Measurements from ENCODE around the gene MYLK. TPM values are rescaled to one million over a fixed set of nuclear protein-coding genes. Genes with fewer than 3 reads are reported as not detected.

Gene MYLK
- total RNA-seq, 2 donors from 2014 or later: 4.7 to 6.6 TPM

DNA sequence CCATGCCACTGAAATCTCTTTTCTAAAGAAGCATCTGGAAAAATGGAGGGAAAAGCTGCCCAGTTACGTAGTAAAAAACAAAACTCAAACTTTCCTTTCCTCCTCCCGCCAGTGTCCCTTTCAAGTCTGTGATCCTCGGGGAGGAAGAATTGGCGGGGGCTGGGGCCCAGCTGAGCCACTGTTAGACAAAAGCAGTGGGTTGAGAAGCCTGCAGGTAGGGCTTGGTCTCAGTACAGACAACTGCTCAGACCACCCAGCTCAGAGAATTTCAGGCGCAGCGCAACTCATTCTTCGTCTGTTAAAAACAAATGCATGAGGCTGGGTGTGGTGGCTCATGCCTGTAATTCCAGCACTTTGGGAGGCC is 117.1 kb downstream of the MYLK start:
- Histone ChIP-seq H3K27ac (ENCODE audit: low read depth, low read length) (no peak overlapping the region), H3K9ac (ENCODE audit: extremely low read depth, low read length, poor library complexity, severe bottlenecking) (no peak overlapping the region), H3K36me3 (ENCODE audit: control insufficient read depth, insufficient read depth, low read length) (no peaks in the 10 kb centered on the region), H3K9me3 (ENCODE audit: control insufficient read depth, low read length) (no peaks in the 10 kb centered on the region), H3K4me1 (ENCODE audit: control insufficient read depth, insufficient read depth, low read length) (no peaks in the 10 kb centered on the region), H3K4me3 (ENCODE audit: low read length) (no peak overlapping the region), H3K27me3 (ENCODE audit: control insufficient read depth, insufficient read depth, low read length, poor library complexity, severe bottlenecking) (no peaks in the 10 kb centered on the region)
- TF ChIP-seq, protein P1, sequence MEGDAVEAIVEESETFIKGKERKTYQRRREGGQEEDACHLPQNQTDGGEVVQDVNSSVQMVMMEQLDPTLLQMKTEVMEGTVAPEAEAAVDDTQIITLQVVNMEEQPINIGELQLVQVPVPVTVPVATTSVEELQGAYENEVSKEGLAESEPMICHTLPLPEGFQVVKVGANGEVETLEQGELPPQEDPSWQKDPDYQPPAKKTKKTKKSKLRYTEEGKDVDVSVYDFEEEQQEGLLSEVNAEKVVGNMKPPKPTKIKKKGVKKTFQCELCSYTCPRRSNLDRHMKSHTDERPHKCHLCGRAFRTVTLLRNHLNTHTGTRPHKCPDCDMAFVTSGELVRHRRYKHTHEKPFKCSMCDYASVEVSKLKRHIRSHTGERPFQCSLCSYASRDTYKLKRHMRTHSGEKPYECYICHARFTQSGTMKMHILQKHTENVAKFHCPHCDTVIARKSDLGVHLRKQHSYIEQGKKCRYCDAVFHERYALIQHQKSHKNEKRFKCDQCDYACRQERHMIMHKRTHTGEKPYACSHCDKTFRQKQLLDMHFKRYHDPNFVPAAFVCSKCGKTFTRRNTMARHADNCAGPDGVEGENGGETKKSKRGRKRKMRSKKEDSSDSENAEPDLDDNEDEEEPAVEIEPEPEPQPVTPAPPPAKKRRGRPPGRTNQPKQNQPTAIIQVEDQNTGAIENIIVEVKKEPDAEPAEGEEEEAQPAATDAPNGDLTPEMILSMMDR (conservative IDR thresholded peaks at IDR 0.05): no peak
- no peaks in the 10 kb centered on the region for H3K9me3 Mint-ChIP-seq
- WGBS, 2 experiments (ENCODE audit: insufficient coverage in 1 of 2, insufficient read length in 1 of 2): 73 to 91% methylated on average over 4 to 7 of the region's 7 CpGs
- no peak overlapping the region for H3K27ac Mint-ChIP-seq
- peaks cover 5% of the 10 kb centered on the region for H3K4me1 Mint-ChIP-seq
- H3K36me3 Mint-ChIP-seq (ENCODE audit: low read depth): no peaks in the 10 kb centered on the region
- H3K27me3 Mint-ChIP-seq (ENCODE audit: insufficient read depth): no peaks in the 10 kb centered on the region
- no peak overlapping the region for H3K4me3 Mint-ChIP-seq
- no peak for DNase-seq

DNA sequence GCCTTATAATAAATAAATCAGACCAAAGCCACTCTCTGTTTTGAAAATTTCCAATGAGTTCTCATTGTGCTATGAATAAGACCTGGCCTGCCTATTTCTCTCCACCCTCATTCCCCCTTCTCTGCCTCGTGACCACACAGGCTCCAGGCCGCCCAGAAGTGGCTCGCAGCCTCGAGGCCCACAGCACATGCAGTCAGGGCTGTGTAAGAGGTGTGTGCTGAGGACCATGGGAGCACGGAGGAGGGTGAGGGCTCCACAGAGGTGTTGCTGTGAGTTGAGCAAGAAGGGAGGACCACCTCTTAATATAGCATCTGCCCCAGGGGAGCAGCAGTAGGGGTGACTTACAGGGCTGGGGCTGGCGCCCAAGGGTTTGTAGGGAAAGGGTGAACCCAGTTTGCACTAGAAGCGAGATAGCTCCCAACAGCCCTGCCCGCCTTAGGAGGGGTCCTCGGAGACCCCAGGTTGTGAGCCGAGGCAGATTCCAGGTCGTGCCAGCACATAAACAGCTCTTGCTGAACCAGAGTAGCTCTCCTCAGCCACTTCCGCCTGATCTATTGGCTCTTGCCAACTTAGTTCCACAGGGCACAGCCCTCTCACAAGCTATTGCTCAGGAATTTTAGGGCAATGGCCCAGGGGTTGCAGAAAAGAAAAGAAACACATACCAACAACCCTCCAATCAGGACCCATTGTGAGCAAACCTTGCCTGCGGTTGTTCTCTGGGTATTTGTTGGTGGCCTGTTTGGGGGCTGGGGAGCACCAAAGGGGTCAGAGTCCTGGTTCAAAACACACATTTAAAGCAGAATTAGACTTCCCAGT is 117.7 kb downstream of the MYLK start:
- H3K27ac Mint-ChIP-seq: no peak overlapping the region
- H3K27ac ChIP-seq (ENCODE audit: low read depth, low read length): no peak overlapping the region
- WGBS, 2 experiments (ENCODE audit: insufficient coverage in 1 of 2, insufficient read length in 1 of 2): 90 to 93% methylated on average over 6 to 13 of the region's 13 CpGs
- no peaks in the 10 kb centered on the region for H3K36me3 ChIP-seq (ENCODE audit: control insufficient read depth, insufficient read depth, low read length)
- H3K4me3 ChIP-seq (ENCODE audit: low read length): no peak overlapping the region
- peaks cover 5% of the 10 kb centered on the region for H3K4me1 Mint-ChIP-seq
- TF ChIP-seq, protein P1 (conservative IDR thresholded peaks at IDR 0.05): no peak
- H3K27me3 ChIP-seq (ENCODE audit: control insufficient read depth, insufficient read depth, low read length, poor library complexity, severe bottlenecking): no peaks in the 10 kb centered on the region
- H3K4me1 ChIP-seq (ENCODE audit: control insufficient read depth, insufficient read depth, low read length): no peaks in the 10 kb centered on the region
- H3K9me3 Mint-ChIP-seq: no peaks in the 10 kb centered on the region
- no peaks in the 10 kb centered on the region for H3K36me3 Mint-ChIP-seq (ENCODE audit: low read depth)
- no peaks in the 10 kb centered on the region for H3K27me3 Mint-ChIP-seq (ENCODE audit: insufficient read depth)
- no peaks in the 10 kb centered on the region for H3K9me3 ChIP-seq (ENCODE audit: control insufficient read depth, low read length)
- DNase-seq: no peak
- H3K4me3 Mint-ChIP-seq: no peak overlapping the region
- no peak overlapping the region for H3K9ac ChIP-seq (ENCODE audit: extremely low read depth, low read length, poor library complexity, severe bottlenecking)

DNA sequence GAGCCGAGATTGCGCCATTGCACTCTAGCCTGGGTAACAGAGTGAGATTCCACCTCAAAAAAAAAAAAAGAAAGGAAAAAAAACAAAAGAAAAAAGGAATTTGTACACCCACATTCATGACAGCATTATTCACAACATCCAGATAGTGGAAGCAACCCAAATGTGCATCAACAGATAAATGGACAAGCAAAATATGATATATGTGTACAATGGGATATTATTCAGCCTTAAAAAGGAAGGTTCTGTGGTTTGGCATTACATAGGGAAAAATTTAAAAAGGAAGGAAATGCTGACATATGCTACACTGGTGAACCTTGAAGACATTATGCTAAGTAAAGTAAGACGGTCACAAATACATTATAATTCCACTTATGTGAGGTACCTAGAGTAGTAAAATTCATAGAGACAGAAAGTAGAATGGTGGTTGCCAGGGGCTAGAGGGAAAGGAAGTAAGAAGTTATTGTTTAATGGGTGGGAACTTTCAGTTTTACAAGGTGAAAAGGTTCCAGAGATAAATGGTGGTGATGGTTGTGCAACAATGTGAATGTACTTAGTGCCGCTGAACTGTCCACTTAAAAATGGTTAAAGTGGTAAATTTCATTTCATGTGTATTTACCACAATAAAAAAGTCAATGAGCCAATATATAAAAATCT is 118.5 kb downstream of the MYLK start:
- Histone ChIP-seq H3K9me3 (ENCODE audit: control insufficient read depth, low read length) (no peaks in the 10 kb centered on the region), H3K27me3 (ENCODE audit: control insufficient read depth, insufficient read depth, low read length, poor library complexity, severe bottlenecking) (no peaks in the 10 kb centered on the region), H3K4me1 (ENCODE audit: control insufficient read depth, insufficient read depth, low read length) (no peaks in the 10 kb centered on the region), H3K4me3 (ENCODE audit: low read length) (no peak overlapping the region), H3K27ac (ENCODE audit: low read depth, low read length) (no peak overlapping the region), H3K36me3 (ENCODE audit: control insufficient read depth, insufficient read depth, low read length) (no peaks in the 10 kb centered on the region), H3K9ac (ENCODE audit: extremely low read depth, low read length, poor library complexity, severe bottlenecking) (no peak overlapping the region)
- DNase-seq: no peak
- Mint-ChIP-seq H3K4me3 (no peak overlapping the region), H3K9me3 (no peaks in the 10 kb centered on the region), H3K36me3 (ENCODE audit: low read depth) (no peaks in the 10 kb centered on the region), H3K27me3 (ENCODE audit: insufficient read depth) (no peaks in the 10 kb centered on the region), H3K27ac (no peak overlapping the region), H3K4me1 (peaks cover 5% of the 10 kb centered on the region)
- WGBS, 2 experiments (ENCODE audit: insufficient coverage in 1 of 2, insufficient read length in 1 of 2): 96% methylated on average over 4 of the region's 4 CpGs; no CpG with 5 or more reads in 1 of the 2 experiments
- TF ChIP-seq, protein P1 (conservative IDR thresholded peaks at IDR 0.05): no peak

Data from endodermal cell (in vitro differentiated cells).